Liver (tissue), 9 donors: ENCODE results near the gene RECQL5. TPM values are rescaled to one million over a fixed set of nuclear protein-coding genes. Genes with fewer than 3 reads are reported as not detected.

Experiments
- DNase-seq: peaks from one replicate; pipeline ENCODE4 v3.0.0-alpha.2; 2017; ENCODE audit warnings: low spot score
- H3K27ac ChIP-seq, 2 donors: one replicate each; pipeline ENCODE4 v1.7.0; 2013; ENCODE audit warnings: inconsistent platforms in 2 of 2, low read length in 2 of 2, control low read depth in 1 of 2, low read depth in 1 of 2, mild to moderate bottlenecking in 1 of 2
- H3K27me3 ChIP-seq, 4 donors: one replicate each; pipeline versions ENCODE4 v1.6.1 to v1.7.0; 2013; ENCODE audit warnings: low read length in 3 of 4, inconsistent platforms in 1 of 4, mild to moderate bottlenecking in 1 of 4, moderate library complexity in 1 of 4; ENCODE audit not compliant: control insufficient read depth in 4 of 4, insufficient read depth in 4 of 4
- H3K36me3 ChIP-seq, 4 donors: one replicate each; pipeline versions ENCODE4 v1.6.1 to v1.7.0; 2013; ENCODE audit warnings: low read length in 3 of 4, mild to moderate bottlenecking in 3 of 4, low read depth in 1 of 4, moderate library complexity in 1 of 4; ENCODE audit not compliant: control insufficient read depth in 4 of 4, insufficient read depth in 3 of 4
- H3K4me1 ChIP-seq, 4 donors: one replicate each; pipeline versions ENCODE4 v1.6.1 to v1.7.0; 2013; ENCODE audit warnings: low read length in 3 of 4, mild to moderate bottlenecking in 3 of 4, moderate library complexity in 1 of 4; ENCODE audit not compliant: control insufficient read depth in 4 of 4, insufficient read depth in 4 of 4
- H3K4me3 ChIP-seq, 3 donors: one replicate each; pipeline versions ENCODE4 v1.6.1 to v1.7.0; 2013; ENCODE audit warnings: low read length in 3 of 3, control low read depth in 1 of 3, low read depth in 1 of 3, mild to moderate bottlenecking in 1 of 3
- H3K9ac ChIP-seq, 2 donors: one replicate each; pipeline ENCODE4 v1.7.0; 2013; ENCODE audit warnings: low read length in 2 of 2, mild to moderate bottlenecking in 2 of 2, moderate library complexity in 2 of 2, control low read depth in 1 of 2, low read depth in 1 of 2
- H3K9me3 ChIP-seq, 4 donors: one replicate each; pipeline versions ENCODE4 v1.6.1 to v1.7.0; 2013; ENCODE audit warnings: low read length in 3 of 4; ENCODE audit not compliant: control insufficient read depth in 4 of 4
- ATF3 ChIP-seq: IDR thresholded peaks from 2 replicates; pipeline ENCODE4 v1.6.1; 2016; ENCODE audit warnings: antibody characterized with exemption
- CTCF ChIP-seq: fragments of 150-350 bp; IDR thresholded peaks from 2 replicates; pipeline ENCODE4 v1.5.1; 2017; ENCODE audit warnings: improper control_type of control experiment, low read depth, low read length; ENCODE audit not compliant: missing input control
- EGR1 ChIP-seq, 2 donors: IDR thresholded peaks; 2 replicates each; pipeline ENCODE4 v1.6.1; 2016 to 2018; ENCODE audit warnings: antibody characterized with exemption in 2 of 2, low read depth in 2 of 2
- FOXA1 ChIP-seq: IDR thresholded peaks from 2 replicates; pipeline ENCODE4 v1.6.1; 2016; ENCODE audit warnings: antibody characterized with exemption
- GABPA ChIP-seq, 2 donors: IDR thresholded peaks in 1 of 2; conservative IDR thresholded peaks in 1 of 2; 2 replicates each; pipeline ENCODE4 v1.6.1; 2016; ENCODE audit warnings: antibody characterized with exemption in 2 of 2, mild to moderate bottlenecking in 1 of 2, moderate library complexity in 1 of 2
- HNF4A ChIP-seq, 2 donors: conservative IDR thresholded peaks; 2 replicates each; pipeline ENCODE4 v1.6.1; 2016; ENCODE audit warnings: antibody characterized with exemption in 2 of 2, mild to moderate bottlenecking in 2 of 2
- HNF4G ChIP-seq: IDR thresholded peaks from 2 replicates; pipeline ENCODE4 v1.6.1; 2016; ENCODE audit warnings: antibody characterized with exemption
- JUND ChIP-seq, 2 donors: IDR thresholded peaks; 2 replicates each; pipeline ENCODE4 v1.6.1; 2016; ENCODE audit warnings: antibody characterized with exemption in 2 of 2
- MAX ChIP-seq: IDR thresholded peaks from 2 replicates; pipeline ENCODE4 v1.6.1; 2016; ENCODE audit warnings: antibody characterized with exemption
- NR2F2 ChIP-seq: IDR thresholded peaks from 2 replicates; pipeline ENCODE4 v1.6.1; 2016; ENCODE audit warnings: antibody characterized with exemption
- RAD21 ChIP-seq, 2 donors: IDR thresholded peaks; 2 replicates each; pipeline ENCODE4 v1.6.1; 2016; ENCODE audit warnings: antibody characterized with exemption in 2 of 2, mild to moderate bottlenecking in 2 of 2
- REST ChIP-seq: IDR thresholded peaks from 2 replicates; pipeline ENCODE4 v1.6.1; 2016; ENCODE audit warnings: antibody characterized with exemption, mild to moderate bottlenecking
- RXRA ChIP-seq, 2 donors: IDR thresholded peaks; 2 replicates each; pipeline ENCODE4 v1.6.1; 2017 to 2018; ENCODE audit warnings: antibody characterized with exemption in 2 of 2, mild to moderate bottlenecking in 1 of 2
- SP1 ChIP-seq: IDR thresholded peaks from 2 replicates; pipeline ENCODE4 v1.6.1; 2018; ENCODE audit warnings: antibody characterized with exemption, mild to moderate bottlenecking
- TAF1 ChIP-seq: conservative IDR thresholded peaks from 2 replicates; pipeline ENCODE4 v1.6.1; 2016; ENCODE audit warnings: antibody characterized with exemption, mild to moderate bottlenecking
- YY1 ChIP-seq: IDR thresholded peaks from 2 replicates; pipeline ENCODE4 v1.6.1; 2016; ENCODE audit warnings: antibody characterized with exemption, mild to moderate bottlenecking
- ZBTB33 ChIP-seq: IDR thresholded peaks from 2 replicates; pipeline ENCODE4 v1.6.1; 2016; ENCODE audit warnings: antibody characterized with exemption
- WGBS: extraction: QIAGEN DNeasy Blood & Tissue Kit; methylation state at CpG from one replicate; pipeline ENCODE4 v1.1.7; 2013; 5-methylcytosine and 5-hydroxymethylcytosine counted together
- polyA plus RNA-seq, 2 donors: library from polyadenylated mRNA; stranded (reverse) in 1 of 2; unstranded in 1 of 2; fragments of 200-250 nt in 1 of 2; fragments of >200 nt in 1 of 2; fragmentation: Nextera tagmentation in 1 of 2; extraction: Ambion mirVana in 1 of 2; gene quantifications; one replicate each; pipeline versions ENCODE4 v1.2.1 to v1.2.3, GENCODE V29; 2013 to 2015
- total RNA-seq, 2 donors: library from RNA; depleted of rRNA; stranded (reverse); fragments of >200 nt; gene quantifications; one replicate each; pipeline ENCODE4 v1.2.3, GENCODE V29; 2014
- donor health status: healthy.
- donor health status: healthy.
- donor health status: healthy.
- donor health status: healthy.
- donor health status: healthy.

The RECQL5 gene
- total and polyA plus RNA-seq, 4 donors, result 8.3 to 15.1 (median 11.5) TPM

- H3K9me3 ChIP-seq, result no peaks in the 10 kb centered on the region
- no peak overlapping the region for H3K9ac ChIP-seq
- no peak for TF ChIP-seq TAF1
- TF ChIP-seq EGR1 (IDR thresholded peaks at IDR 0.05; ENCODE audit: low read depth in 2 of 2), result no peak
- no peak for TF ChIP-seq ZBTB33
- no peak for TF ChIP-seq ATF3
- no peak for TF ChIP-seq HNF4G
- no peak for TF ChIP-seq YY1
- TF ChIP-seq FOXA1, result no peak
- TF ChIP-seq CTCF, result no peak
- no peak for TF ChIP-seq RAD21 (IDR thresholded peaks at IDR 0.05)
- DNase-seq, result no peak
- H3K27ac ChIP-seq, result no peak overlapping the region
- peaks cover 0 to 14% (median 9%) of the 10 kb centered on the region in 4 donors for H3K4me1 ChIP-seq
- no peaks in the 10 kb centered on the region for H3K27me3 ChIP-seq
- peaks cover 0 to 42% (median 6%) of the 10 kb centered on the region in 4 donors for H3K36me3 ChIP-seq
- no peak overlapping the region for H3K4me3 ChIP-seq
- 94% methylated on average over 11 of the region's 11 CpGs for WGBS
Measured at GRCh38 chr17:75615301-75615700, 51.7 kb downstream of the RECQL5 start.

- H3K4me3 ChIP-seq, result no peak overlapping the region
- no peak for DNase-seq
- TF ChIP-seq JUND (IDR thresholded peaks at IDR 0.05) (no peak), YY1 (no peak), FOXA1 (no peak), RAD21 (IDR thresholded peaks at IDR 0.05) (no peak), HNF4A (conservative IDR thresholded peaks at IDR 0.05) (no peak), ZBTB33 (no peak), GABPA (IDR thresholded peaks at IDR 0.05 in 1 of 2, conservative IDR thresholded peaks at IDR 0.05 in 1 of 2) (no peak), REST (no peak), MAX (no peak), ATF3 (no peak), TAF1 (no peak), HNF4G (no peak), EGR1 (IDR thresholded peaks at IDR 0.05; ENCODE audit: low read depth in 2 of 2) (no peak), NR2F2 (no peak), RXRA (IDR thresholded peaks at IDR 0.05) (no peak), SP1 (no peak)
Measured at GRCh38 chr17:75614556-75615270, 52.2 kb downstream of the RECQL5 start.

More at GRCh38 chr17:75614556-75615270, 52.2 kb downstream of the RECQL5 start:
- Histone ChIP-seq H3K27me3 (no peaks in the 10 kb centered on the region), H3K27ac (no peak overlapping the region), H3K4me1 (peaks cover 0 to 17% (median 13%) of the 10 kb centered on the region in 4 donors), H3K9ac (no peak overlapping the region), H3K9me3 (no peaks in the 10 kb centered on the region), H3K36me3 (peaks cover 0 to 38% (median 6%) of the 10 kb centered on the region in 4 donors)
- 76% methylated on average over 19 of the region's 19 CpGs for WGBS
